ENCODE data around the gene OR2G2. TPM values are rescaled to one million over a fixed set of nuclear protein-coding genes. Genes with fewer than 3 reads are reported as not detected.

The OR2G2 gene
- total RNA-seq, 1 experiment from 2014 or later, result not detected

- no peak overlapping the region for H2BK5ac ChIP-seq (ENCODE audit: insufficient read length, low read length)
- H3K23ac ChIP-seq (ENCODE audit: insufficient read length, low read depth, low read length), result no peak overlapping the region
- no peak overlapping the region for H3K56ac ChIP-seq (ENCODE audit: insufficient read length, low read depth, low read length)
- DNase-seq, result no peak
- no peaks in the 10 kb centered on the region for H3K79me1 ChIP-seq (ENCODE audit: insufficient read depth, low read depth, low read length, poor library complexity, severe bottlenecking)
- no peak overlapping the region for H4K8ac ChIP-seq (replicated peaks; ENCODE audit: insufficient read length, low read depth, low read length)
- no peak overlapping the region for H3K27ac ChIP-seq (ENCODE audit: insufficient read length, low read depth, low read length)
- no peak overlapping the region for H2AK5ac ChIP-seq (ENCODE audit: insufficient read length, low read length)
- no peak overlapping the region for H4K91ac ChIP-seq (ENCODE audit: insufficient read length, low read depth, low read length)
- H3K4me1 ChIP-seq (ENCODE audit: insufficient read depth, low read length), result no peaks in the 10 kb centered on the region
- peaks cover 3 to 5% of the 10 kb centered on the region in 2 experiments for H3K4me1 Mint-ChIP-seq
- H2BK20ac ChIP-seq (ENCODE audit: low read depth, low read length, poor library complexity, severe bottlenecking), result no peak overlapping the region
- no peaks in the 10 kb centered on the region for H3K79me2 ChIP-seq (ENCODE audit: insufficient read depth, low read length)
- no CpG with 5 or more reads among the region's 5 CpGs for WGBS (ENCODE audit: extremely low coverage, insufficient read length, low lambda C conversion rate)
- no peaks in the 10 kb centered on the region for H3K36me3 Mint-ChIP-seq (ENCODE audit: insufficient read depth in 1 of 3, low read depth in 3 of 3)
- H3T11ph ChIP-seq (ENCODE audit: low read length), result no peak overlapping the region
- H4K5ac ChIP-seq (ENCODE audit: insufficient read length, low read depth, low read length), result no peak overlapping the region
- H2BK120ac ChIP-seq (ENCODE audit: low read depth, low read length, poor library complexity, severe bottlenecking), result no peak overlapping the region
- H2BK15ac ChIP-seq (ENCODE audit: low read depth, low read length), result no peak overlapping the region
- H3K18ac ChIP-seq (ENCODE audit: insufficient read length, low read depth, low read length), result no peak overlapping the region
- H3K23me2 ChIP-seq (ENCODE audit: insufficient read length, low read depth, low read length, poor library complexity, severe bottlenecking), result no peaks in the 10 kb centered on the region
- no peak overlapping the region for H3K14ac ChIP-seq (ENCODE audit: insufficient read depth, low read length)
- no peaks in the 10 kb centered on the region for H3K9me3 ChIP-seq (ENCODE audit: control insufficient read depth, low read depth, low read length)
- H3K4ac ChIP-seq (ENCODE audit: low read depth, low read length), result no peak overlapping the region
- H3K4me2 ChIP-seq (ENCODE audit: insufficient read depth, insufficient read length, low read length), result no peak overlapping the region
- H2AFZ ChIP-seq (ENCODE audit: low read length), result no peak overlapping the region
- no peak overlapping the region for H3K4me3 Mint-ChIP-seq
- no peaks in the 10 kb centered on the region for H4K20me1 ChIP-seq (ENCODE audit: control insufficient read depth, insufficient read depth, insufficient read length)
- H3K27me3 Mint-ChIP-seq (ENCODE audit: low read depth), result no peaks in the 10 kb centered on the region
- TF ChIP-seq CTCF (conservative IDR thresholded peaks at IDR 0.05), result no peak
- H3K9me3 Mint-ChIP-seq, result no peaks in the 10 kb centered on the region
- no peak overlapping the region for H2BK12ac ChIP-seq (ENCODE audit: insufficient read length, low read depth, low read length)
- H3K9ac ChIP-seq (ENCODE audit: extremely low read depth, insufficient read length, low read length), result no peak overlapping the region
- H3K27ac Mint-ChIP-seq, result no peak overlapping the region
- no peaks in the 10 kb centered on the region for H3K27me3 ChIP-seq (ENCODE audit: insufficient read depth, low read length)
These were observed 49.6 kb upstream of the OR2G2 start for GRCh38 chr1:247538561-247538960.
